WTC11 (cell line): ENCODE measurements around the gene CDKN1C. TPM values are rescaled to one million over a fixed set of nuclear protein-coding genes. Genes with fewer than 3 reads are reported as not detected.

Source experiments
- ATAC-seq: fragments of 200-7000 bp; cut with Tn5 transposase; 2 replicates; pipeline ENCODE4 v1.10.0; 2021; ENCODE audit warnings: mild to moderate bottlenecking, moderate library complexity
- CTCF ChIA-PET: fragments of 300-600 bp; sonication (Branson Sonifier 250); formaldehyde crosslinking; loops from one replicate; lab custom pipeline; 2021; ENCODE audit warnings: antibody characterized with exemption; lab: Charles Lee
- POLR2A ChIA-PET: fragments of 350-600 bp; sonication (Branson Sonifier 250); formaldehyde crosslinking; loops from one replicate; lab custom pipeline; 2021; ENCODE audit warnings: antibody characterized with exemption; lab: Charles Lee
- DNase-seq: peaks from one replicate; pipeline ENCODE4 v3.0.0; 2021; ENCODE audit warnings: low spot score
- H3K27ac Mint-ChIP-seq: 2 replicates; pipeline ENCODE4 v1.8.0; 2021; ENCODE audit warnings: mixed read lengths
- H3K27me3 Mint-ChIP-seq: 2 replicates; pipeline ENCODE4 v1.8.0; 2021; ENCODE audit warnings: low read depth, mild to moderate bottlenecking, moderate library complexity, mixed read lengths
- H3K36me3 Mint-ChIP-seq: 2 replicates; pipeline ENCODE4 v1.8.0; 2021; ENCODE audit warnings: mixed read lengths
- H3K4me1 Mint-ChIP-seq: 2 replicates; pipeline ENCODE4 v1.8.0; 2022; ENCODE audit warnings: mixed read lengths
- H3K4me3 Mint-ChIP-seq: 2 replicates; pipeline ENCODE4 v1.8.0; 2021; ENCODE audit warnings: mild to moderate bottlenecking, moderate library complexity, mixed read lengths
- H3K9me3 Mint-ChIP-seq: 2 replicates; pipeline ENCODE4 v1.8.0; 2021; ENCODE audit warnings: mixed read lengths
- CTCF ChIP-seq: fragments of 200-600 bp; IDR thresholded peaks from 2 replicates; pipeline ENCODE4 v1.8.0; 2022; ENCODE audit warnings: antibody characterized with exemption
- FOXP1 ChIP-seq: sonication (generic); formaldehyde crosslinking; IDR thresholded peaks from 2 replicates; pipeline ENCODE4 v1.8.0; 2022; ENCODE audit warnings: missing genetic modification reagents, mild to moderate bottlenecking, moderate library complexity, borderline replicate concordance
- IRF2 ChIP-seq: sonication (generic); formaldehyde crosslinking; IDR thresholded peaks from 2 replicates; pipeline ENCODE4 v1.8.0; 2022; ENCODE audit warnings: low read depth, missing genetic modification reagents, borderline replicate concordance
- MAX ChIP-seq: sonication (generic); formaldehyde crosslinking; IDR thresholded peaks from 2 replicates; pipeline ENCODE4 v1.8.0; 2022; ENCODE audit warnings: mild to moderate bottlenecking, missing genetic modification reagents
- NFATC4 ChIP-seq: fragments of 250-450 bp; sonication (Bioruptor Pico); IDR thresholded peaks from 2 replicates; pipeline ENCODE4 v1.9.0; 2021; ENCODE audit warnings: mild to moderate bottlenecking
- NR1H2 ChIP-seq: sonication (generic); formaldehyde crosslinking; IDR thresholded peaks from 2 replicates; pipeline ENCODE4 v1.9.0; 2021; ENCODE audit warnings: mild to moderate bottlenecking, moderate library complexity, missing genetic modification reagents
- NR3C1 ChIP-seq: sonication (generic); formaldehyde crosslinking; conservative IDR thresholded peaks from 2 replicates; pipeline ENCODE4 v1.8.1; 2023; ENCODE audit warnings: low read depth, mild to moderate bottlenecking, missing genetic modification reagents
- PRDM15 ChIP-seq: sonication (generic); formaldehyde crosslinking; IDR thresholded peaks from 2 replicates; pipeline ENCODE4 v1.8.0; 2022; ENCODE audit warnings: missing genetic modification reagents
- SMAD3 ChIP-seq: sonication (generic); formaldehyde crosslinking; IDR thresholded peaks from 2 replicates; pipeline ENCODE4 v1.8.0; 2022; ENCODE audit warnings: missing genetic modification reagents, mild to moderate bottlenecking, borderline replicate concordance
- SOX15 ChIP-seq: fragments of 250-450 bp; sonication (Bioruptor Pico); IDR thresholded peaks from 2 replicates; pipeline ENCODE4 v1.9.0; 2021; ENCODE audit warnings: mild to moderate bottlenecking
- SP1 ChIP-seq: sonication (generic); formaldehyde crosslinking; conservative IDR thresholded peaks from 2 replicates; pipeline ENCODE4 v1.8.1; 2022; ENCODE audit warnings: missing genetic modification reagents
- TEAD1 ChIP-seq: sonication (generic); formaldehyde crosslinking; IDR thresholded peaks from 2 replicates; pipeline ENCODE4 v1.8.0; 2022; ENCODE audit warnings: mild to moderate bottlenecking, missing genetic modification reagents
- USF1 ChIP-seq: sonication (generic); formaldehyde crosslinking; IDR thresholded peaks from 2 replicates; pipeline ENCODE4 v1.8.0; 2022; ENCODE audit warnings: mild to moderate bottlenecking, missing genetic modification reagents
- USF2 ChIP-seq: sonication (generic); formaldehyde crosslinking; IDR thresholded peaks from 2 replicates; pipeline ENCODE4 v1.8.1; 2023; ENCODE audit warnings: mild to moderate bottlenecking, missing genetic modification reagents, moderate library complexity
- ZNF263 ChIP-seq: sonication (generic); formaldehyde crosslinking; IDR thresholded peaks from 2 replicates; pipeline ENCODE4 v1.8.1; 2022; ENCODE audit warnings: low read depth, mild to moderate bottlenecking, moderate library complexity, missing genetic modification reagents
- ZNF423 ChIP-seq: fragments of 250-450 bp; sonication (Bioruptor Pico); IDR thresholded peaks from 2 replicates; pipeline ENCODE4 v2.1.2; 2022; ENCODE audit warnings: mild to moderate bottlenecking, moderate library complexity
- ZNF425 ChIP-seq: fragments of 250-450 bp; sonication (Bioruptor Pico); conservative IDR thresholded peaks from 2 replicates; pipeline ENCODE4 v1.9.0; 2021; ENCODE audit warnings: mild to moderate bottlenecking
- ZNF671 ChIP-seq: fragments of 250-450 bp; sonication (Bioruptor Pico); IDR thresholded peaks from 2 replicates; pipeline ENCODE4 v1.8.0; 2021; ENCODE audit warnings: mild to moderate bottlenecking
- total RNA-seq: library from RNA; stranded (reverse); gene quantifications from 3 replicates; pipeline ENCODE4 v1.2.3, GENCODE V29; 2021

Gene CDKN1C
- total RNA-seq, 1 experiment from 2014 or later = 25.0 TPM

- CTCF ChIA-PET = interaction anchor here (0.6 to 12.8 kb wide), 28 partner anchors 8 to 586 kb away, joined by 3 to 369 read pairs (median 4); partner anchors contain the start of genes PHLDA2 and TSSC4
- Mint-ChIP-seq H3K9me3 (peaks cover 4% of the 10 kb centered on the region; the same call in 1 of the 2 replicates), H3K27ac (no peak overlapping the region), H3K4me3 (no peak overlapping the region), H3K27me3 (peaks cover 55% of the 10 kb centered on the region), H3K36me3 (no peaks in the 10 kb centered on the region), H3K4me1 (peaks cover 21% of the 10 kb centered on the region)
- TF ChIP-seq ZNF263 (CRISPR knock-in tag) (no peak), IRF2 (CRISPR knock-in tag) (no peak), PRDM15 (CRISPR knock-in tag) (no peak), ZNF671 (no peak), ZNF423 (CRISPR knock-in tag) (peak; percentile 74; the same call in 1 of the 2 replicates), FOXP1 (CRISPR knock-in tag) (0 out of 2 replicates have a peak, but pooled peaks have one; percentile 48), SP1 (CRISPR knock-in tag) (no peak), NR3C1 (CRISPR knock-in tag) (no peak)
- no peak for ATAC-seq
- POLR2A ChIA-PET = no interaction called here
- no peak for DNase-seq
These were observed 5.1 kb upstream of the CDKN1C start for GRCh38 chr11:2890466-2891294.

GRCh38 chr11:2889362-2890273, 4.0 kb upstream of the CDKN1C start:
- POLR2A ChIA-PET = no interaction called here
- H3K4me1 Mint-ChIP-seq = peaks cover 21% of the 10 kb centered on the region
- no peaks in the 10 kb centered on the region; the same call in 1 of the 2 replicates for H3K9me3 Mint-ChIP-seq
- ATAC-seq = no peak
- DNase-seq = no peak
- no peak for TF ChIP-seq USF2 (CRISPR knock-in tag)
- TF ChIP-seq ZNF423 (CRISPR knock-in tag) = no peak
- TF ChIP-seq SMAD3 (CRISPR knock-in tag) = no peak
- TF ChIP-seq SOX15 (CRISPR knock-in tag) = no peak
- CTCF ChIA-PET = interaction anchor here (0.6 to 12.8 kb wide), 8 partner anchors 21 to 585 kb away, joined by 3 to 369 read pairs (median 6); partner anchors contain the start of gene PHLDA2
- H3K4me3 Mint-ChIP-seq = no peak overlapping the region
- H3K27ac Mint-ChIP-seq = no peak overlapping the region
- H3K27me3 Mint-ChIP-seq = peaks cover 49% of the 10 kb centered on the region
- no peaks in the 10 kb centered on the region for H3K36me3 Mint-ChIP-seq

GRCh38 chr11:2888266-2888968, 2.8 kb upstream of the CDKN1C start:
- Mint-ChIP-seq H3K4me3 (no peak overlapping the region), H3K27me3 (peaks cover 43% of the 10 kb centered on the region), H3K27ac (no peak overlapping the region), H3K4me1 (peaks cover 24% of the 10 kb centered on the region), H3K36me3 (no peaks in the 10 kb centered on the region), H3K9me3 (no peaks in the 10 kb centered on the region)
- ChIA-PET CTCF (interaction anchor here (0.7 to 12.8 kb wide), 20 partner anchors 14 to 584 kb away, joined by 3 to 369 read pairs (median 4); partner anchors contain the start of genes PHLDA2 and TSSC4), POLR2A (no interaction called here)
- peak; percentile 96 for DNase-seq
- peak; percentile 19 for ATAC-seq
- TF ChIP-seq NR1H2 (CRISPR knock-in tag) (no peak), ZNF425 (CRISPR knock-in tag) (no peak), TEAD1 (CRISPR knock-in tag) (no peak), SOX15 (CRISPR knock-in tag) (no peak), CTCF (peak; percentile 94), MAX (CRISPR knock-in tag) (no peak), USF1 (CRISPR knock-in tag) (no peak), NFATC4 (CRISPR knock-in tag) (0 out of 2 replicates have a peak, but pooled peaks have one; percentile 23)
